ENCODE data around the gene EFCAB9. TPM values are rescaled to one million over a fixed set of nuclear protein-coding genes. Genes with fewer than 3 reads are reported as not detected.

EFCAB9 gene
- total and polyA plus RNA-seq, 2 donors from 2014 or later = not detected

- Histone ChIP-seq H3K4me3 (ENCODE audit: low read length in 3 of 3) (no peak overlapping the region), H3K4me1 (ENCODE audit: control insufficient read depth in 2 of 3, insufficient read depth in 2 of 3, low read depth in 1 of 3, low read length in 3 of 3) (peaks cover 0 to 15% (median 0%) of the 10 kb centered on the region in 3 donors), H3K27me3 (ENCODE audit: control insufficient read depth, insufficient read depth, low read length) (no peaks in the 10 kb centered on the region), H3K9ac (ENCODE audit: low read length in 3 of 3) (no peak overlapping the region), H3K27ac (ENCODE audit: low read depth in 2 of 2, low read length in 2 of 2) (no peak overlapping the region), H3K36me3 (ENCODE audit: control insufficient read depth in 2 of 3, insufficient read depth in 3 of 3, low read length in 3 of 3) (no peaks in the 10 kb centered on the region), H3K9me3 (ENCODE audit: control insufficient read depth in 2 of 3, insufficient read depth in 1 of 3, low read length in 3 of 3) (no peaks in the 10 kb centered on the region)
- no peak for TF ChIP-seq CTCF (IDR thresholded peaks at IDR 0.05; ENCODE audit: borderline replicate concordance, extremely low read depth, insufficient read depth)
- DNase-seq (peak in 1 of 5 donors; percentile 38), FAIRE-seq (no peak)
- intact Hi-C loops (cut with DNase I) = loop anchor here (10.0 kb wide), 1 partner anchor 66 kb away; no protein-coding TSS in a partner anchor
These were observed 13.0 kb upstream of the EFCAB9 start for GRCh38 chr5:172180936-172181335.

GRCh38 chr5:172182291-172182690, 11.7 kb upstream of the EFCAB9 start:
- DNase-seq (peak in 1 of 5 donors; percentile 4), FAIRE-seq (no peak)
- no peaks in the 10 kb centered on the region for H3K9me3 ChIP-seq (ENCODE audit: control insufficient read depth in 2 of 3, insufficient read depth in 1 of 3, low read length in 3 of 3)
- peaks cover 0 to 13% (median 0%) of the 10 kb centered on the region in 3 donors for H3K4me1 ChIP-seq (ENCODE audit: control insufficient read depth in 2 of 3, insufficient read depth in 2 of 3, low read depth in 1 of 3, low read length in 3 of 3)
- H3K27me3 ChIP-seq (ENCODE audit: control insufficient read depth, insufficient read depth, low read length) = no peaks in the 10 kb centered on the region
- no peak overlapping the region for H3K27ac ChIP-seq (ENCODE audit: low read depth in 2 of 2, low read length in 2 of 2)
- TF ChIP-seq CTCF (IDR thresholded peaks at IDR 0.05; ENCODE audit: borderline replicate concordance, extremely low read depth, insufficient read depth) = no peak
- H3K36me3 ChIP-seq (ENCODE audit: control insufficient read depth in 2 of 3, insufficient read depth in 3 of 3, low read length in 3 of 3) = no peaks in the 10 kb centered on the region
- H3K9ac ChIP-seq (ENCODE audit: low read length in 3 of 3) = no peak overlapping the region
- H3K4me3 ChIP-seq (ENCODE audit: low read length in 3 of 3) = no peak overlapping the region
- intact Hi-C loops (cut with DNase I) = loop anchor here (10.0 kb wide), 1 partner anchor 67 kb away; no protein-coding TSS in a partner anchor

- TF ChIP-seq CTCF (IDR thresholded peaks at IDR 0.05; ENCODE audit: borderline replicate concordance, extremely low read depth, insufficient read depth) = no peak
- no peak overlapping the region for H3K4me3 ChIP-seq (ENCODE audit: low read length in 3 of 3)
- H3K27ac ChIP-seq (ENCODE audit: low read depth in 2 of 2, low read length in 2 of 2) = no peak overlapping the region
- intact Hi-C loops (cut with DNase I) = loop anchor here (10.0 kb wide), 1 partner anchor 69 kb away; no protein-coding TSS in a partner anchor
- no peaks in the 10 kb centered on the region for H3K36me3 ChIP-seq (ENCODE audit: control insufficient read depth in 2 of 3, insufficient read depth in 3 of 3, low read length in 3 of 3)
- H3K27me3 ChIP-seq (ENCODE audit: control insufficient read depth, insufficient read depth, low read length) = no peaks in the 10 kb centered on the region
- H3K9me3 ChIP-seq (ENCODE audit: control insufficient read depth in 2 of 3, insufficient read depth in 1 of 3, low read length in 3 of 3) = no peaks in the 10 kb centered on the region
- no peak for FAIRE-seq
- DNase-seq = no peak
- peaks cover 0 to 9% (median 0%) of the 10 kb centered on the region in 3 donors for H3K4me1 ChIP-seq (ENCODE audit: control insufficient read depth in 2 of 3, insufficient read depth in 2 of 3, low read depth in 1 of 3, low read length in 3 of 3)
- H3K9ac ChIP-seq (ENCODE audit: low read length in 3 of 3) = no peak overlapping the region
These were observed 10.1 kb upstream of the EFCAB9 start for GRCh38 chr5:172183881-172184280.

- H3K27ac ChIP-seq (ENCODE audit: low read depth in 2 of 2, low read length in 2 of 2) = no peak overlapping the region
- H3K4me3 ChIP-seq (ENCODE audit: low read length in 3 of 3) = no peak overlapping the region
- FAIRE-seq (no peak), DNase-seq (peak in 1 of 5 donors; percentile 12)
- no peaks in the 10 kb centered on the region for H3K36me3 ChIP-seq (ENCODE audit: control insufficient read depth in 2 of 3, insufficient read depth in 3 of 3, low read length in 3 of 3)
- no peaks in the 10 kb centered on the region for H3K9me3 ChIP-seq (ENCODE audit: control insufficient read depth in 2 of 3, insufficient read depth in 1 of 3, low read length in 3 of 3)
- TF ChIP-seq CTCF (IDR thresholded peaks at IDR 0.05; ENCODE audit: borderline replicate concordance, extremely low read depth, insufficient read depth) = no peak
- H3K4me1 ChIP-seq (ENCODE audit: control insufficient read depth in 2 of 3, insufficient read depth in 2 of 3, low read depth in 1 of 3, low read length in 3 of 3) = peaks cover 0 to 5% (median 0%) of the 10 kb centered on the region in 3 donors
- no peaks in the 10 kb centered on the region for H3K27me3 ChIP-seq (ENCODE audit: control insufficient read depth, insufficient read depth, low read length)
- no peak overlapping the region for H3K9ac ChIP-seq (ENCODE audit: low read length in 3 of 3)
- intact Hi-C loops (cut with DNase I) = loop anchor here (10.0 kb wide), 1 partner anchor 70 kb away; no protein-coding TSS in a partner anchor
These were observed 8.9 kb upstream of the EFCAB9 start for GRCh38 chr5:172185096-172185461.

Measured in kidney (tissue), 14 donors.